ENCODE results near the gene C10orf90. TPM values are rescaled to one million over a fixed set of nuclear protein-coding genes. Genes with fewer than 3 reads are reported as not detected.

The C10orf90 gene
- total and polyA plus RNA-seq, 2 of the 8 experiments (the other 6 are each of a cell fraction or from before 2014, with no cell fraction given): 0.21 TPM; not detected in 1

GRCh38 chr10:126496771-126497545, 173.5 kb downstream of the C10orf90 start:
- DNase-seq (ENCODE audit: low read depth in 1 of 2, low spot score in 2 of 2): no peak
- 91% methylated on average over 16 of the region's 16 CpGs; no CpG with 5 or more reads in 1 of the 2 experiments for WGBS, 2 experiments (ENCODE audit: extremely low coverage in 1 of 2, insufficient coverage in 1 of 2, insufficient read length in 1 of 2, insufficient replicate concordance in 2 of 2, low coverage in 1 of 2, low lambda C conversion rate in 2 of 2, missing lambda C conversion rate in 1 of 2)
- H2AFZ ChIP-seq (ENCODE audit: low read length): no peak overlapping the region

More at GRCh38 chr10:126496771-126497545, 173.5 kb downstream of the C10orf90 start:
- H3K79me2 ChIP-seq (ENCODE audit: control insufficient read depth in 1 of 2, insufficient read depth in 2 of 2, low read length in 2 of 2): no peaks in the 10 kb centered on the region
- H3K23ac ChIP-seq (ENCODE audit: insufficient read length): no peak overlapping the region
- no peak overlapping the region for H2BK120ac ChIP-seq (replicated peaks; ENCODE audit: low read depth, low read length)
- H4K20me1 ChIP-seq (replicated peaks in 1 of 2; ENCODE audit: control insufficient read depth in 1 of 2, insufficient read depth in 2 of 2, low read length in 2 of 2): no peaks in the 10 kb centered on the region
- H3K9me3 ChIP-seq (ENCODE audit: insufficient read depth in 2 of 2, low read depth in 1 of 2, low read length in 1 of 2): no peaks in the 10 kb centered on the region
- no peak overlapping the region for H3K14ac ChIP-seq (ENCODE audit: insufficient read length)
- H3K9ac ChIP-seq (replicated peaks in 1 of 4; ENCODE audit: extremely low read depth in 1 of 4, low read depth in 3 of 4, low read length in 3 of 4): no peak overlapping the region
- H4K8ac ChIP-seq (ENCODE audit: extremely low read depth, insufficient read depth, low read length): peak overlapping the region; percentile 48; the same call in 1 of the 2 replicates
- POLR2A ChIA-PET (ENCODE audit: partially characterized antibody): no interaction called here
- no peak overlapping the region for H3K4me3 ChIP-seq (ENCODE audit: extremely low read depth in 1 of 4, insufficient read depth in 2 of 4, low read depth in 3 of 4, low read length in 4 of 4)
- H2BK20ac ChIP-seq (ENCODE audit: low read length): no peak overlapping the region
- H2AK5ac ChIP-seq (ENCODE audit: low read depth, low read length): no peak overlapping the region
- no peak overlapping the region for H4K91ac ChIP-seq (replicated peaks; ENCODE audit: insufficient read length, low read length)
- H2BK15ac ChIP-seq (ENCODE audit: low read length): no peak overlapping the region
- no peaks in the 10 kb centered on the region for H3K4me1 ChIP-seq (replicated peaks in 1 of 4; ENCODE audit: control insufficient read depth in 3 of 4, insufficient read depth in 4 of 4, low read length in 3 of 4)
- H3K79me1 ChIP-seq (ENCODE audit: low read depth, low read length): no peaks in the 10 kb centered on the region
- no peak overlapping the region for H2BK5ac ChIP-seq (ENCODE audit: low read depth, low read length)
- peaks cover 3% of the 10 kb centered on the region; the same call in 1 of the 2 replicates for H3K23me2 ChIP-seq (ENCODE audit: low read depth, low read length)
- no peak overlapping the region for H3K4ac ChIP-seq (replicated peaks; ENCODE audit: insufficient read length, low read depth, low read length)
- no peak overlapping the region for H3K4me2 ChIP-seq (ENCODE audit: insufficient read depth in 1 of 2, low read depth in 2 of 2, low read length in 2 of 2)
- H2BK12ac ChIP-seq (ENCODE audit: low read depth, low read length): no peak overlapping the region
- H3K36me3 ChIP-seq (ENCODE audit: control insufficient read depth in 2 of 4, insufficient read depth in 4 of 4, low read length in 3 of 4): no peaks in the 10 kb centered on the region
- H3K56ac ChIP-seq (replicated peaks; ENCODE audit: insufficient read length, low read depth, low read length): no peak overlapping the region
- H3K27ac ChIP-seq (ENCODE audit: low read depth, low read length): no peak overlapping the region
- no peak overlapping the region for H3K18ac ChIP-seq (ENCODE audit: extremely low read depth, low read length)
- no peak overlapping the region for H4K5ac ChIP-seq (ENCODE audit: insufficient read length, low read depth, low read length)
- FAIRE-seq: no peak
- CTCF ChIA-PET (ENCODE audit: partially characterized antibody): interaction anchor here (1.8 kb wide), 1 partner anchor 9 kb away, joined by 6 read pairs; no protein-coding TSS in a partner anchor
- no peaks in the 10 kb centered on the region for H3K27me3 ChIP-seq (replicated peaks in 1 of 4; ENCODE audit: control insufficient read depth in 3 of 4, extremely low read depth in 1 of 4, insufficient read depth in 3 of 4, low read length in 3 of 4)
- 0 out of 4 replicates have a peak, but pooled peaks of 1 of the 2 experiments have one; percentile 14 for TF ChIP-seq RAD21 (IDR thresholded peaks at IDR 0.05 in 1 of 2, conservative IDR thresholded peaks at IDR 0.05 in 1 of 2; ENCODE audit: low read depth in 2 of 2, low read length in 2 of 2)
- TF ChIP-seq CBX8 (IDR thresholded peaks at IDR 0.05; ENCODE audit: borderline replicate concordance, low read depth, low read length): no peak

Measured in H1 (cell line).